GM12864 (cell line): Measurements from ENCODE around the gene LRRK2.

Experiments used
- DNase-seq: peaks from one replicate; pipeline ENCODE4 v3.0.0-alpha.2; 2011; ENCODE audit warnings: low read depth
- H3K4me3 ChIP-seq: 2 replicates; pipeline ENCODE4 v1.5.1; 2011; ENCODE audit warnings: mild to moderate bottlenecking, low read depth, low read length, control low read depth
- TF ChIP-seq, protein P1 (sequence below): IDR thresholded peaks from 2 replicates; pipeline ENCODE4 v1.5.1; 2011; ENCODE audit warnings: low read depth, mild to moderate bottlenecking, moderate library complexity, low read length, control low read depth, inconsistent platforms; ENCODE audit errors: missing control alignments

Gene LRRK2

DNA sequence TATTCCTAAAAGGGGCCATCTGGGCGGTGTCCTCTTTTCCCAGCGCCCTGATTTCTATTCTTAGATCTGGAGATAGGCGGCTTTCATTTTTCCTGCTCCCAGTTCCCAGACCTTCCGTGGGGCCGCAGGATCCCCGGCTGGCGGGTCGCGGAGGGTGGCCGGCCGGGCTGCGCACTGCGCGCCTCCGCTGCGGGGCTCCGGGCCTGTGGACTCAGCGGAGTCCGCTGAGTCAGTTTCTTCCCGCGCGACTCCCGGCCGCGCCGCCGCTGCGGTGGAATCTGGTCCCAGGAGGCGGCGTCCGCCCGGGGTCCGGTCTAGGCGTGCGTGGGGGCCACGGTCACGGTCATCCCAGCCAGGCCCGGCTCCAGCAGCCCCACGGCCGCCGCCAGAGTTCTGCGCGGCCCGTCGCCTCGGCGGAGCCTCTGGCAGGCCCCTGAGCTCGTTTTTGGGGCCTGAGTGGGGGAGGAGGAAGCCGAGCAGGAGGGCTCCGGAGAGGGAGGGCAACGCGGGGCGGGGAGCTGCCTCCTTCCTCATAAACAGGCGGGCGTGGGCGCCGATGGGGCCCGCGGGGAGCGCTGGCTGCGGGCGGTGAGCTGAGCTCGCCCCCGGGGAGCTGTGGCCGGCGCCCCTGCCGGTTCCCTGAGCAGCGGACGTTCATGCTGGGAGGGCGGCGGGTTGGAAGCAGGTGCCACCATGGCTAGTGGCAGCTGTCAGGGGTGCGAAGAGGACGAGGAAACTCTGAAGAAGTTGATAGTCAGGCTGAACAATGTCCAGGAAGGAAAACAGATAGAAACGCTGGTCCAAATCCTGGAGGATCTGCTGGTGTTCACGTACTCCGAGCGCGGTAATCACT is at the start of gene LRRK2:
LRRK2 (plus strand) TSS at position 559 of the 853 bp plus-strand sequence; CDS start at position 694, 135 bp downstream.
- H3K4me3 ChIP-seq: peak within 1 kb of the TSS; percentile 56
- TF ChIP-seq, protein P1, sequence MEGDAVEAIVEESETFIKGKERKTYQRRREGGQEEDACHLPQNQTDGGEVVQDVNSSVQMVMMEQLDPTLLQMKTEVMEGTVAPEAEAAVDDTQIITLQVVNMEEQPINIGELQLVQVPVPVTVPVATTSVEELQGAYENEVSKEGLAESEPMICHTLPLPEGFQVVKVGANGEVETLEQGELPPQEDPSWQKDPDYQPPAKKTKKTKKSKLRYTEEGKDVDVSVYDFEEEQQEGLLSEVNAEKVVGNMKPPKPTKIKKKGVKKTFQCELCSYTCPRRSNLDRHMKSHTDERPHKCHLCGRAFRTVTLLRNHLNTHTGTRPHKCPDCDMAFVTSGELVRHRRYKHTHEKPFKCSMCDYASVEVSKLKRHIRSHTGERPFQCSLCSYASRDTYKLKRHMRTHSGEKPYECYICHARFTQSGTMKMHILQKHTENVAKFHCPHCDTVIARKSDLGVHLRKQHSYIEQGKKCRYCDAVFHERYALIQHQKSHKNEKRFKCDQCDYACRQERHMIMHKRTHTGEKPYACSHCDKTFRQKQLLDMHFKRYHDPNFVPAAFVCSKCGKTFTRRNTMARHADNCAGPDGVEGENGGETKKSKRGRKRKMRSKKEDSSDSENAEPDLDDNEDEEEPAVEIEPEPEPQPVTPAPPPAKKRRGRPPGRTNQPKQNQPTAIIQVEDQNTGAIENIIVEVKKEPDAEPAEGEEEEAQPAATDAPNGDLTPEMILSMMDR: no peak
- no peak for DNase-seq

- DNase-seq: no peak
- H3K4me3 ChIP-seq: no peak overlapping the region
- TF ChIP-seq, protein P1: no peak
Observed at GRCh38 chr12:40175045-40175444, 49.8 kb upstream of the LRRK2 start.

- H3K4me3 ChIP-seq: no peak overlapping the region
- DNase-seq: no peak
- TF ChIP-seq, protein P1: no peak
Observed at GRCh38 chr12:40175489-40175888, 49.3 kb upstream of the LRRK2 start.

GRCh38 chr12:40178701-40179100 is 46.1 kb upstream of the LRRK2 start:
- TF ChIP-seq, protein P1: no peak
- no peak for DNase-seq
- H3K4me3 ChIP-seq: no peak overlapping the region

DNA sequence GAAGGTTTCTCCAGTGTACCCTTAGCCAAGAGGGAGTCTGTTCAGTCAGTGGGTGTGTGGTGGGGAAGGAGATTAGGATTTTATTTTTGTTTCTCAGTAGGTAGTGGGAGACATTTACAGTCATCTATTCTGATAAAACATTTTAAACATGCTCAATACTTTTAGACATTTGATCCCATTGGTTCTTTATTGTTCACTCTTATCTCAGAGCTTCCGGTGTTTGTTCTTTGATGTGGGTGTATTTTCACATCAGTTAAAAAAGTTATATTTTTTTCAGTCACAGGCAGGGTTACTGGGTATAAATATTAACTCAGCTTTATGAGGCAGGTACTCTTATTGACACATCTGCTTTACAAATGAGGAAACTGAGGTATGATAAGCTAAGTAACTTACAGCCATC is 43.3 kb upstream of the LRRK2 start:
- TF ChIP-seq, protein P1: no peak
- no peak overlapping the region for H3K4me3 ChIP-seq

DNA sequence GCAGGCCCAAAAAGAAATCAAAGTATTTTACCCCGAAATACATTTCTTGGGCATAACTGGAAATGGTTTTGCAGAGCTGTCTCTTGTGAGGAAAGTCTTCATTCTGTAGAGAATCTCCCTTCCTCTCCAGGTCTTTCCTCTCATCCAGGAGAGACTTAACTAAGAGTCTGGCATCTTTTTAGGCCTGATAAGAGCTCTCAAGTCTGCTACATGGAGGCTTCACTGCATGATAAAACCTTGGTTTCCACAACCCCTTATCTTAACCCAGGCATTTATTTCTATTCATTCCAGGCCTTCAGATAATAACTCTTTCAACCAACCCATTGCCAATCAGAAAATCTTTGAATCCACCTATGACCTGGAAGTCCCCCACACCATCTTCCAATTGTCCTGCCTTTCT is 41.1 kb upstream of the LRRK2 start:
- no peak for DNase-seq
- TF ChIP-seq, protein P1: no peak
- no peak overlapping the region for H3K4me3 ChIP-seq

More for the DNA sequence above, 43.3 kb upstream of the LRRK2 start:
- no peak for DNase-seq
